Karpas-422 (cell line): ENCODE measurements around the gene TPD52L1. TPM values are rescaled to one million over a fixed set of nuclear protein-coding genes. Genes with fewer than 3 reads are reported as not detected.
"Not testable (repeated sequence)": the region's sequence is repeated elsewhere in the genome, so short reads cannot be mapped to it uniquely, and the experiment has no call there.

Source experiments
- DNase-seq: peaks from one replicate; pipeline ENCODE4 v3.0.0-alpha.2; 2015
- H2AFZ ChIP-seq: fragments of 200-600 bp; sonication (generic); 2 replicates; pipeline ENCODE4 v1.6.1; 2014; ENCODE audit warnings: antibody characterized with exemption, low read length, mixed read lengths
- H3K27ac ChIP-seq: fragments of 200-600 bp; sonication (generic); 2 replicates; pipeline ENCODE4 v1.5.1; 2014; ENCODE audit warnings: mild to moderate bottlenecking, low read length, moderate library complexity
- H3K27me3 ChIP-seq: fragments of 200-600 bp; sonication (generic); 2 replicates; pipeline ENCODE4 v1.6.1; 2014; ENCODE audit warnings: low read length, mixed read lengths
- H3K36me3 ChIP-seq: fragments of 200-600 bp; sonication (generic); 2 replicates; pipeline ENCODE4 v1.6.1; 2014; ENCODE audit warnings: low read length, mixed read lengths; ENCODE audit not compliant: insufficient read depth
- H3K4me1 ChIP-seq: fragments of 200-600 bp; sonication (generic); 2 replicates; pipeline ENCODE4 v1.6.1; 2014; ENCODE audit warnings: mild to moderate bottlenecking, low read length, mixed read lengths
- H3K4me2 ChIP-seq: fragments of 200-600 bp; sonication (generic); 2 replicates; pipeline ENCODE4 v1.6.1; 2014; ENCODE audit warnings: low read length, low read depth, mild to moderate bottlenecking; ENCODE audit not compliant: poor library complexity, severe bottlenecking
- H3K4me3 ChIP-seq: fragments of 200-600 bp; sonication (generic); 2 replicates; pipeline ENCODE4 v1.5.1; 2014; ENCODE audit warnings: mild to moderate bottlenecking, antibody characterized with exemption, low read length, mixed read lengths
- H3K79me2 ChIP-seq: fragments of 200-600 bp; sonication (generic); 2 replicates; pipeline ENCODE4 v1.6.1; 2014; ENCODE audit warnings: mild to moderate bottlenecking, low read length, mixed read lengths
- H3K9ac ChIP-seq: fragments of 200-600 bp; sonication (generic); 2 replicates; pipeline ENCODE4 v1.6.0; 2014; ENCODE audit warnings: low read length
- H3K9me2 ChIP-seq: fragments of 200-600 bp; sonication (generic), shearing (Covaris generic); replicated peaks from 2 replicates; pipeline ENCODE4 v1.6.0; 2014; ENCODE audit warnings: mild to moderate bottlenecking, low read length, moderate library complexity; ENCODE audit not compliant: insufficient read depth
- H3K9me3 ChIP-seq: fragments of 300-700, 200-600 bp; sonication (generic); 2 replicates; pipeline ENCODE4 v1.6.1; 2014; ENCODE audit warnings: low read length, mixed read lengths
- H4K20me1 ChIP-seq: fragments of 200-600 bp; sonication (generic); 2 replicates; pipeline ENCODE4 v1.6.1; 2014; ENCODE audit warnings: mild to moderate bottlenecking, antibody characterized with exemption, low read length, low read depth; ENCODE audit not compliant: insufficient read depth
- total RNA-seq: library from RNA; depleted of rRNA; stranded (reverse); fragments of >200 nt; shearing (Covaris generic); gene quantifications from 2 replicates; pipeline ENCODE4 v1.2.3, GENCODE V29; 2014; ENCODE audit warnings: low replicate concordance

Gene TPD52L1
- total RNA-seq, 1 experiment from 2014 or later, result not detected

DNA sequence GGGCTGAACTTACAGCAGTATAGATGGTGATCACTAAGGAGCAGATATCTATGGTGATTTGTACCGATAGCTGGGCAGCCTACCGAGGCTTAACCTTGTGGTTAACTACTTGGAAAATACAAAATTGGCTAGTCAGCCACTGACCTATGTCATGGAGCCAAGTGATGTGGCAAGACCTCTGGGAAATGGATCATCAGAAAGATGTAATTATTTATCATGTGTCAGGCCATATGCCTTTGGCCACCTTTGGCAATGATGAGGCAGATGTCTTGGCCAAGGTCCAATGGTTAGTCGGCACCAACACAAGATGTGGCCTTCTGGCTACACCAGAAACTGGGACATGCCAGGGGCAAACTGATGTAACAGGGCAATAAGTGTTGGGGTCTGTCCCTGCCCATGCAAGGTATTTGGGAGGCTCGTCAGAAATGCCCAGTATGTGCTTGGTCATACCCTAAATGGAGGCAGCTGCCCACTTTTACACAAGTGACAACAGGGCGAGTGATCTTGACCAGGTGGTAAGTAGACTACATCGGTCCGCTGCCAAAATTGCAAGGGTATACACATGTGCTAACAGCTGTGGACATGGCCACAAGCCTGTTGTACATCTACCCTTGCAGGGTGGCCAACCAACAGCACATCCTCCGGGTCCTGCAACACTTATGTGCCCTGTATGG is 118.0 kb downstream of the TPD52L1 start:
- no peak overlapping the region for H3K9ac ChIP-seq
- H3K4me3 ChIP-seq, result no peak overlapping the region
- no peaks in the 10 kb centered on the region for H3K27me3 ChIP-seq
- H3K9me2 ChIP-seq, result no peaks in the 10 kb centered on the region
- peaks cover 17% of the 10 kb centered on the region for H3K36me3 ChIP-seq
- H3K9me3 ChIP-seq, result no peaks in the 10 kb centered on the region
- H4K20me1 ChIP-seq, result no peaks in the 10 kb centered on the region
- H3K27ac ChIP-seq, result no peak overlapping the region
- H3K4me1 ChIP-seq, result no peaks in the 10 kb centered on the region
- H3K4me2 ChIP-seq, result no peak overlapping the region
- no peaks in the 10 kb centered on the region for H3K79me2 ChIP-seq
- DNase-seq, result no peak
- no peak overlapping the region for H2AFZ ChIP-seq

DNA sequence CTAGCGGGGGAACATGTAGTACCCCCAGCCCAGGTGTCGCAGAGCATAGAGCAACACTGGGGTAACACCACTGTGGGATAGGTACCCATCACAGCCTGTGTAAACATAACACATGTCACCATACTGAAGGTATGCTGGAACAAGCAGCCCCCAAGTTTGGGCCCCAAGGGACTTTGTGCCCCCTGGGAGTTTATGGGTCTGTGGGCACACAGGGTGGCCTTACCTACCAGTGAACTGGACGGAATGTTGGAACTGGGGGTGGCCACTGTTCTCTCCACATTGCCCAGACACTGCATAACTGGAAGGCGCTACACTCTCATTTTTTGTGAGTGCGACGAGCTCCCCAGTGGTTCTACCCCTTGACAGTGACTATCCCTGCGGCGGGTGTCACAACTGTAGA is 119.7 kb downstream of the TPD52L1 start:
- no peaks in the 10 kb centered on the region for H3K27me3 ChIP-seq
- H3K9ac ChIP-seq, result no peak overlapping the region
- no peak overlapping the region for H3K4me2 ChIP-seq
- H3K27ac ChIP-seq, result no peak overlapping the region
- no peak for DNase-seq
- no peak overlapping the region for H3K4me3 ChIP-seq
- no peaks in the 10 kb centered on the region for H3K4me1 ChIP-seq
- peaks cover 27% of the 10 kb centered on the region for H3K36me3 ChIP-seq
- no peaks in the 10 kb centered on the region for H4K20me1 ChIP-seq
- H2AFZ ChIP-seq, result no peak overlapping the region
- no peaks in the 10 kb centered on the region for H3K9me2 ChIP-seq
- H3K79me2 ChIP-seq, result no peaks in the 10 kb centered on the region
- H3K9me3 ChIP-seq, result no peaks in the 10 kb centered on the region

GRCh38 chr6:125273965-125274364 is 120.4 kb downstream of the TPD52L1 start:
- no peak overlapping the region for H2AFZ ChIP-seq
- no peak overlapping the region for H3K9ac ChIP-seq
- peaks cover 3% of the 10 kb centered on the region; the same call in 1 of the 2 replicates for H4K20me1 ChIP-seq
- no peaks in the 10 kb centered on the region for H3K4me1 ChIP-seq
- H3K36me3 ChIP-seq, result peaks cover 27% of the 10 kb centered on the region
- no peak for DNase-seq
- H3K4me2 ChIP-seq, result no peak overlapping the region
- H3K27me3 ChIP-seq, result no peaks in the 10 kb centered on the region
- no peak overlapping the region for H3K4me3 ChIP-seq
- no peak overlapping the region for H3K27ac ChIP-seq
- H3K9me3 ChIP-seq, result no peaks in the 10 kb centered on the region
- no peaks in the 10 kb centered on the region for H3K9me2 ChIP-seq
- H3K79me2 ChIP-seq, result peaks cover 7% of the 10 kb centered on the region

GRCh38 chr6:125274935-125275334 is 121.4 kb downstream of the TPD52L1 start:
- no peak overlapping the region for H3K4me2 ChIP-seq
- no peaks in the 10 kb centered on the region for H3K4me1 ChIP-seq
- no peaks in the 10 kb centered on the region for H3K27me3 ChIP-seq
- H3K79me2 ChIP-seq, result peaks cover 14% of the 10 kb centered on the region
- H3K9me2 ChIP-seq, result no peaks in the 10 kb centered on the region
- H3K36me3 ChIP-seq, result peaks cover 30% of the 10 kb centered on the region
- H3K27ac ChIP-seq, result no peak overlapping the region
- peaks cover 3% of the 10 kb centered on the region; the same call in 1 of the 2 replicates for H4K20me1 ChIP-seq
- no peak overlapping the region for H2AFZ ChIP-seq
- no peak overlapping the region for H3K9ac ChIP-seq
- no peak overlapping the region for H3K4me3 ChIP-seq
- no peak for DNase-seq
- no peaks in the 10 kb centered on the region for H3K9me3 ChIP-seq

- no peak overlapping the region for H3K4me3 ChIP-seq
- H4K20me1 ChIP-seq, result peaks cover 3% of the 10 kb centered on the region; the same call in 1 of the 2 replicates
- H3K36me3 ChIP-seq, result peaks cover 30% of the 10 kb centered on the region
- DNase-seq, result no peak
- no peak overlapping the region for H3K27ac ChIP-seq
- no peaks in the 10 kb centered on the region for H3K9me3 ChIP-seq
- H3K4me2 ChIP-seq, result no peak overlapping the region
- peaks cover 22% of the 10 kb centered on the region for H3K79me2 ChIP-seq
- no peak overlapping the region for H3K9ac ChIP-seq
- H3K27me3 ChIP-seq, result no peaks in the 10 kb centered on the region
- H3K9me2 ChIP-seq, result no peaks in the 10 kb centered on the region
- no peak overlapping the region for H2AFZ ChIP-seq
- no peaks in the 10 kb centered on the region for H3K4me1 ChIP-seq
Observed at GRCh38 chr6:125275779-125276178, 122.2 kb downstream of the TPD52L1 start.

- H4K20me1 ChIP-seq, result peaks cover 3% of the 10 kb centered on the region; the same call in 1 of the 2 replicates
- no peaks in the 10 kb centered on the region for H3K9me3 ChIP-seq
- no peaks in the 10 kb centered on the region for H3K27me3 ChIP-seq
- peaks cover 40% of the 10 kb centered on the region for H3K36me3 ChIP-seq
- no peaks in the 10 kb centered on the region for H3K9me2 ChIP-seq
- H2AFZ ChIP-seq, result no peak overlapping the region
- H3K4me2 ChIP-seq, result no peak overlapping the region
- no peak overlapping the region for H3K4me3 ChIP-seq
- H3K9ac ChIP-seq, result no peak overlapping the region
- no peak overlapping the region for H3K27ac ChIP-seq
- H3K79me2 ChIP-seq, result peaks cover 39% of the 10 kb centered on the region
- no peak for DNase-seq
- no peaks in the 10 kb centered on the region for H3K4me1 ChIP-seq
Observed at GRCh38 chr6:125277838-125278237, 124.3 kb downstream of the TPD52L1 start.

- DNase-seq, result no peak
- H3K4me1 ChIP-seq, result no peaks in the 10 kb centered on the region
- H2AFZ ChIP-seq, result no peak overlapping the region
- peaks cover 37% of the 10 kb centered on the region for H3K36me3 ChIP-seq
- peaks cover 3% of the 10 kb centered on the region; the same call in 1 of the 2 replicates for H4K20me1 ChIP-seq
- H3K27me3 ChIP-seq, result no peaks in the 10 kb centered on the region
- no peak overlapping the region for H3K4me3 ChIP-seq
- no peak overlapping the region for H3K4me2 ChIP-seq
- peaks cover 54% of the 10 kb centered on the region for H3K79me2 ChIP-seq
- no peak overlapping the region for H3K9ac ChIP-seq
- no peaks in the 10 kb centered on the region for H3K9me3 ChIP-seq
- no peaks in the 10 kb centered on the region for H3K9me2 ChIP-seq
- no peak overlapping the region for H3K27ac ChIP-seq
Observed at GRCh38 chr6:125279961-125280360, 126.4 kb downstream of the TPD52L1 start.

- not testable (repeated sequence) for H2AFZ ChIP-seq, H3K4me1 ChIP-seq, H4K20me1 ChIP-seq, H3K9me3 ChIP-seq, H3K4me3 ChIP-seq, H3K9ac ChIP-seq, H3K4me2 ChIP-seq, H3K9me2 ChIP-seq, H3K27ac ChIP-seq, H3K27me3 ChIP-seq, DNase-seq
- Histone ChIP-seq H3K36me3 (peaks cover 35% of the 10 kb centered on the region), H3K79me2 (peaks cover 59% of the 10 kb centered on the region)
Observed at GRCh38 chr6:125280370-125281035, 126.9 kb downstream of the TPD52L1 start.
